NCI-H748 (cell line): ENCODE measurements around the gene CES4A.

Experiments
- DNase-seq: peaks from one replicate; lab custom pipeline; 2025; ENCODE audit not compliant: unreplicated experiment; lab: John Stamatoyannopoulos, UW

The CES4A gene

GRCh38 chr16:67017810-67018488 lies 29.6 kb downstream of the CES4A start:
- peak; percentile 92 for DNase-seq

GRCh38 chr16:67019171-67019570 lies 30.8 kb downstream of the CES4A start:
- DNase-seq = no peak

GRCh38 chr16:67021321-67021720 lies 32.9 kb downstream of the CES4A start:
- no peak for DNase-seq

- no peak for DNase-seq
Measured at GRCh38 chr16:67022531-67023214, 34.3 kb downstream of the CES4A start.

- no peak for DNase-seq
Measured at GRCh38 chr16:67023689-67024088, 35.3 kb downstream of the CES4A start.

- no peak for DNase-seq
Measured at GRCh38 chr16:67024384-67025209, 36.2 kb downstream of the CES4A start.

- DNase-seq = no peak
Measured at GRCh38 chr16:67025210-67025550, 36.8 kb downstream of the CES4A start.

GRCh38 chr16:67026570-67026969 lies 38.2 kb downstream of the CES4A start:
- DNase-seq = no peak

- DNase-seq = no peak
Measured at GRCh38 chr16:67027046-67027445, 38.7 kb downstream of the CES4A start.

GRCh38 chr16:67028167-67028695 lies 39.8 kb downstream of the CES4A start:
- no peak for DNase-seq

GRCh38 chr16:67028696-67029253 lies 40.4 kb downstream of the CES4A start, which contains the start of gene CBFB:
TSS of gene CBFB (plus strand) at chr16:67029149. CDS start at chr16:67029408, 259 bp downstream.
- DNase-seq = peak; percentile 88

- peak; percentile 43 for DNase-seq
Measured at GRCh38 chr16:67029254-67030096, 41.1 kb downstream of the CES4A start.

- no peak for DNase-seq
Measured at GRCh38 chr16:67030221-67030962, 42.0 kb downstream of the CES4A start.

- no peak for DNase-seq
Measured at GRCh38 chr16:67034487-67034886, 46.1 kb downstream of the CES4A start.

GRCh38 chr16:67035364-67035763 lies 47.0 kb downstream of the CES4A start:
- no peak for DNase-seq

- DNase-seq = no peak
Measured at GRCh38 chr16:67036323-67036741, 47.9 kb downstream of the CES4A start.

- no peak for DNase-seq
Measured at GRCh38 chr16:67039260-67040020, 51.1 kb downstream of the CES4A start.

- DNase-seq = no peak
Measured at GRCh38 chr16:67040166-67040565, 51.8 kb downstream of the CES4A start.

- no peak for DNase-seq
Measured at GRCh38 chr16:67040906-67041305, 52.5 kb downstream of the CES4A start.
